ENCODE measurements around the gene CHURC1.

The CHURC1 gene

GRCh38 chr14:64956697-64957406, 42.6 kb downstream of the CHURC1 start:
- no peak for DNase-seq (ENCODE audit: low spot score)

DNA sequence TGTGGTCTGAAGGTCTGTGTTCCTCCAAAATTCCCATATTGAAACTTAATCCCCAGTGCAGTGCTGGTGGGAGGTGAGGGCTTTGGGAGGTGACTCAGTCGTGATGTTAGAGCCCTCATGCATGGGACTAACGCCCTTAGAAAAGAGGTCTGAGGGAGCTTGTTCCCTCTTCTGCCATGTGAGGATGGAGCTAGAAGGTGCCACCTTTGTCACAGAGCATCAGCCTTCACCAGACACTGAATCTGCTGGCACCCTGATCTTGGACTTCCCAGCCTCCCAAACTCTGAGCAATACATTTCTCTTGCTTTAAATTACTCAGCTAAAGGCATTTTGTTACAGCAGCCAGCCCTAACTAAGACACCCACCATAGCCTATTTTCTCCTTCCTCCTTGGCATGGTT, 43.9 kb downstream of the CHURC1 start:
- DNase-seq (ENCODE audit: low spot score) = no peak

DNA sequence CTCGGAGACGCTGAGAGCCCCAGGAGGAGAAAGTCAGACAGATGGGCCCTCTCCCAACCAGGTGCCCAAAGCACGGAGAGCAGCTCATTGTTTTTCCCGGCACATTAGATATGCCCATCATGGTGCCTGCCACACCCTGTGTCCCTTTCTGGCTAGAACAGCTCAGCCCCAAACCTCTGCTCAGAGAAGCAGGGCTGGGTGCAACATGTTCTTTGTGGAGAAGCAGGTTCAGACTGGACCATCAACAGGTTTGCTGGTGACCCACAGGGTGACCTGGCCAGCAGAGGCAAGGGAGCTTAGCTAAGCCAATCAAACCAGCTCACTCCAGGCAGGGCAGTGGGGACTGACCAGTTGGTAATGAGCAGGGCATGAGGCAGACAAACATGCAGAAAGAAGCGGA, 44.5 kb downstream of the CHURC1 start:
- no peak for DNase-seq (ENCODE audit: low spot score)

GRCh38 chr14:64960762-64961276, 46.6 kb downstream of the CHURC1 start:
- no peak for DNase-seq (ENCODE audit: low spot score)

GRCh38 chr14:64963611-64964010, 49.4 kb downstream of the CHURC1 start:
- no peak for DNase-seq (ENCODE audit: low spot score)

DNA sequence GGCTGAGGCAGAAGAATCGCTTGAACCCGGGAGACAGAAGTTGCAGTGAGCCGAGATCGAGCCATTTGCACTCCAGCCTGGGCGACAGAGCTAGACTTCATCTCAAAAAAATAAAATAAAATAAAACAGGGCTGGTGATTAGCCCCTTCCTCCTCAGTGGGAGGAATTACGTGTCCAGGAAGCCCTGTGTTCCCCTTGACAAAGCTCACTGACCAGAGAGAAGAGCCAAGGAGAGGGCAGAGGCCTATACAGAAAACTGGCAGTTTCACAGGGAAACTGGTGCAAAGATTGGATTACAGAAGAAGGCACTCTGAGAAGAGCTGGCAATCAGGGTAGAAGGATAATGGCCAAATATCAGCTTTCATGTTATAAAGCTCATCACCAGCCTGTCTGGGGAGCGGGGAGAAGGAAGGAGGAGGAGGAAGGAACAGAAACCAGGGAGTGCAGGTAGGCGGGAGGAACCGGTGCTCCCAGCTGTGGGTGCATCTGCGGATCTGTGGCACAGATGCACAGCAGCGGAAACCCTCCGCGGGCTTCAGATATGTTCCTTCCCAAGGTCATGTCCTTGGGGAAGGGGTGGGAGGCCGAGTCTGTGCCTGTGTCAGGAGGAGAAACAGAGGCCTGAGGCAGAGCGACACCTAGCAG, 51.2 kb downstream of the CHURC1 start:
- DNase-seq (ENCODE audit: low spot score) = no peak

DNA sequence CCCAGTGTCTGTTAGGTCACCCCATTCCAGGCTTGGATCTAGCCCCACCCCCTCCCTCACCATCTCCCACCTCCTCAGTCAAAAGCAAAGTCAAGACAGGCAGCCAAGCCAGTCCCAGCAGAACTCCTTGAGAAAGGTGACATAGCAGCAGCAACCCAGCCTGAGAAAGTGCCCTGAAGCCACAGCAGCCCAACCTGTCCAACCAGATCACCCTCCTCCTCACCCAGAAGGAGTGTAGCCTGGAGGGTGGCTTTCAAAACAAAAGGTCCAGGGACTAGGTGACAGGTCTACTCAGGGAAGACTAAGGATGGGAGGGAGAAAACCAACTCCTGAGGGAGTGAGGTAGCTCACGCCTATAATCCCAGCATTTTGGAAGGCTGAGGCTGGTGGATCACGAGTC, 52.7 kb downstream of the CHURC1 start:
- no peak for DNase-seq (ENCODE audit: low spot score)

- DNase-seq (ENCODE audit: low spot score) = no peak
Measured at GRCh38 chr14:64968167-64968566, 53.9 kb downstream of the CHURC1 start.

- no peak for DNase-seq (ENCODE audit: low spot score)
Measured at GRCh38 chr14:64968651-64969050, 54.4 kb downstream of the CHURC1 start.

- no peak for DNase-seq (ENCODE audit: low spot score)
Measured at GRCh38 chr14:64970041-64970440, 55.8 kb downstream of the CHURC1 start.

DNA sequence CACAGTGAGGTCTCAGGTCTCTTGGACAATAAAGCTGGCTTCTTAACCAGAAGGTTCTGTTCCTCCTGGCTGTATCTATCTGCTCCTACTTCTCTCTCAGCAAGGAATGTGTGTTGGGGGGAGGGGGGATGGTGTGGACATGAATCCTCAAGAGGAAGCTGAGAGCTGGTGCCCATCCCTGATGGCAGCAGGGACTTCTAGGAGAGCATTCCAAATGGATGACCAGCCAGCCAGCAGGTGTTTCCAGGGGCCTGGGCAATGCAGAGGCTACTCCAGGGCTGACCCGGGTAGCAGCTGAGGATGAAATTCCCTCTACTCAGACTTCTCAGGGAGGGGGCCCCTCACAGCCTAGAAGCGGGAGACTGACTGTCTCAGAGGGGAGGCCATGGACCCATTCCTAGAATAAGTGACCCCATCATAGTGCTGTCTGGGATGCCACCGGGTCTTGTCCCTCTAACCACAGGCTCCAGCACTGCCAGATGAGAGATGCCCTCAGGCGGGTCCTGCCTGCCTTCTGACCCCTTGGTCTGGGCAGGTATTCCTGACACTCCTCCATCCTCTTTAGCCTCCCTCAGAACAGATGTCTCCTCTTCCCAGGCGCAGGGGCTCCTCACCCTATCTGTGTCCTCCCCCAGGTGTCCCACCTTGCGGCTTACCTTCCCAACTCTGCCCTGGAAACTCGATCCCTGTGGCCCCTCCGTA, 56.7 kb downstream of the CHURC1 start:
- no peak for DNase-seq (ENCODE audit: low spot score)

DNA sequence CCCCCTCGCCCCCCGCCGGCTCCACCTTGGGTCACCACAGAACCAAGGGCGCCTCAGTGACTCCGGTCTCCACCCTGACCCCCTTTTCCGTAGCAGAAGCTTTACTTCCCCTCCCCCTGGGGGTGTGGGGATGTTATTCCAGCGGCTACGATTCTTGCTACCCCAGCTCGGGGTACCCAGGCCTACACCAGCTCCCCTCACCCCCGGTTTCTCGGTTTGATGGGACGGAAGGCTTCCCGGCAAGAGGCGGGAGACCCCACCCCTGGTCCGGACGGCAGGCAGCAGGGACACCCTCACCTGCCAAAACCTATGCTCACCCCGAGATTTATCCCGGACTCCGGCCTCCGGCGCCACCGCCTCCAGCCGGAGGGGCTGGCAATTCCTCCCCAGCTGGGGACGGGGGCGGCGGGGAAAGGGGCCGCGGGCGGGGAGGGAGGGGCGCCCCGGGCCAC, 57.3 kb downstream of the CHURC1 start:
- DNase-seq (ENCODE audit: low spot score) = no peak

DNA sequence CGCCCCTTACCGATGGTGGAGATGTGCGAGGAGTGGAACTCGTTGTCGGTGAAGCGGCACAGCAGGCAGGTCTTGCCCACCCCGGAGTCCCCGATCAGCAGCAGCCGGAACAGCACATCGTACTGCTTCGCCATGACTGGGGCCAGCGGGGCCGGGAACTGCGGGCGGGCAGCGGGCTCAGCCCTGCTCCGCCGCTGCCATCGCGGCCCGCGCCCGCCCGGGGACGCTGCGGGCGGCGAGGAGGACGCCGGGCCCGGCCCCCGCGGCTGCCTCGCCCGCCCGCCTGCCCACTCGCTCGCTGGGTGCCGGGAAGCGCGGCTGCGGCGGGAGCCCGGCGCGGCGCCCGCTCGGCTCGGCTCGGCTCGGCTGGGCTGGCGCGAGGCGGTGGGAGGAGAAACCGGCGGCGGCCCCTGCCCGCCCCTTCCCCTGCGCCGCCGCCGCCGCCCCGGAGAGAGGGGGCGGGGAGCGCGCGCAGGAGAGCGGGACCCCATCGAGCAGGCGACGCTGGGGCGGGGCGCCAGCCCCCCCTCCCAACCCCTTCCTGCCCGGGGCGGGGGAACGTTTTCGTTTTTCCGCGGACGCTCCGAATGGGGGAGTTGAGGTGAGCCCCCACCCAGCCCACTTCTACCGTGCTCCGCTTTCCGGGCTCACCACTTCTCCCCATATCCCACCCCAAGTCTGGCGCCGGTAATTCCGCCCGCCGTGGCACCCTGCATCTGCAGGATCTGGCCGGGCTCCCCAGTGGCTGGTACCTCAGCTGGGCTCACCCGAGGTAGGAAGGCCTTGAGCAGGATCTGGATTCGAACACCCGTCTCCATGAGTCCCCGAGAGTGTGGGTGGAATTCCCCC, 57.9 kb downstream of the CHURC1 start, which contains the start of gene RAB15:
Gene RAB15, minus strand, starts transcription at position 394 of the 849 bp plus-strand sequence. Its CDS starts 260 bp downstream, at position 134.
- peak; percentile 26 for DNase-seq (ENCODE audit: low spot score)

- no peak for DNase-seq (ENCODE audit: low spot score)
Measured at GRCh38 chr14:64973026-64973442, 58.8 kb downstream of the CHURC1 start.

- DNase-seq (ENCODE audit: low spot score) = no peak
Measured at GRCh38 chr14:64973826-64974225, 59.6 kb downstream of the CHURC1 start.

GRCh38 chr14:64974563-64974962, 60.3 kb downstream of the CHURC1 start:
- no peak for DNase-seq (ENCODE audit: low spot score)

GRCh38 chr14:64979336-64980074, 65.2 kb downstream of the CHURC1 start:
- no peak for DNase-seq (ENCODE audit: low spot score)

GRCh38 chr14:64983439-64984310, 69.4 kb downstream of the CHURC1 start:
- peak; percentile 56 for DNase-seq (ENCODE audit: low spot score)

All from CD4-positive, alpha-beta T cell treated with Interleukin-15 for 4 hours (primary cell).